Activated CD4-positive, alpha-beta T cell treated with anti-CD3 and anti-CD28 coated beads for 4 hours (primary cell): ENCODE data around the gene FTSJ3.
A peak's percentile ranks its signal among the peaks of the same experiment; 100 is the strongest.

Source experiments
- DNase-seq, 2 donors: peaks; one replicate each; pipeline ENCODE4 v3.0.0-alpha.2; 2020

FTSJ3 gene

DNA sequence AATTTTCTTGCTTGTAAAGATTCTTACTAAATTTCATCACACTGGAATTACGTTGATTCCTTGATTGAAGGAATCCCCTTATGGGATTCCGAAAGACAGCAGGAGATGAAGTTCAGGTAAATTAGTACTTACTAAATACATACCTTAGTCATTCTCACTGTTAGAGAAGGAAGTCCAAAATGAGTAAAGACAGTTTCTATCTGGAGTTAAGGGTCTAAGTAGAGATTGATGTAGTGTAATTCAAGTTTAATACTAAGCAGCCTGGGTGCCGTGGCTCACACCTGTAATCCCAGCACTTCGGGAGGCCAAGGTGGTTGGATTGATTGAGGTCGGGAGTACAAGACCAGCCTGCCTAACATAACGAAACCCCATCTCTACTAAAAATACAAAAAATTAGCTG lies 43.9 kb downstream of the FTSJ3 start:
- no peak for DNase-seq

DNA sequence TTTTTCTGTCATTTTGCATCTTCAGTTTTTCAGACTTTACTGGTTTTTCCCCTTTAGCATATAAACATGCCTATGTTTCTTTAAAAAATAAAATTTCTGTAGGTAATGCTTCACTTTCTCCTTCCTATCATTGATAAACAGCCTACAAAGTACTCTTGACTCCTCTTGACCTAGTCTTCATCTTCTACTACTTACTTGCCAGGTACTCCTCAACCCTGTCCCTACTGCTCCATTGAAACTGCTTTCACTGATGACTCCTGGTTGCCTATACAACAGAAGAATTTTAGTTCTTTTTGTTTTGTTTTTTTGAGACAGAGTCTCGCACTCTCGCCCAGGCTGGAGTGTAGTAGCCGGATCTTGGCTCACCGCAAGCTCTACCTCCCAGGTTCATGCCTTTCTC lies 46.5 kb downstream of the FTSJ3 start:
- DNase-seq = no peak

DNA sequence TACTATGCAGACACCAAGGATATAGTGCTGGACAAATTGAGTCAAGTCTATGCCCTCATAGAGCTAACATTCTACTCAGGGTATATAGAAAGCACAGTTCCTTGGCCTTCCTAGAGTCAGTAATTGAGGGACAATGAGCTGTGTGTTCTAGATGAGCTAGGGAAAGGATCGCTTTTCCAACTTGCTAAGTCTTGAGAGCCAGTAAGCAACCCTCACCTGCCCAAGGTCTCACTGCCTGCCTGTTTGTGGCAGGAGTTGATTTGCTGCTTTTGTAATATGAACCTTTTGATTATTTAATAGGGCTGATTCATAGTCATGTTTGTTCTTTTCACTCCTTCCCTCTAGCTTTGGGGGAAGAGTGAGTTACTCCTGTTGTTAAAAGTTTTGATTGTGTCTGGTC lies 47.0 kb downstream of the FTSJ3 start:
- no peak for DNase-seq

DNA sequence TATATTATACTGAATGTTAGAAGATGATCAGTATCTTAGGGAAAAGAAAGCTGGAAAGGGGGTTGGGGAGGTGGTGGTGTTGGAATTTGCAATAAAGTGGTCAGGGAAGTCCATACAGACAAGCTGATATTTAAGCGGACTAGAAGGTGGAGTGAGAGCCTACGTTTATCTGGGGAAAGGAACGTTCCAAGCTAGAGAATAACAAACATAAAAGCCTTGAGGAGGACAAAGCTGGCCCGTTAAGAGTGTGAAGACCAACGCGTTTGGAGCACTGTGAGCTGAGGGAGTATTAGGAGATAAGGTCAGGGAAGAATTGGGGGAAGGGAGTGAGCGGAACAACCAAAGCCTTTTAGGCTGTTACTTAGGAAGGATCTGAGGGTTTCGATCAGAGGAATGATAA lies 52.0 kb downstream of the FTSJ3 start:
- no peak for DNase-seq

DNA sequence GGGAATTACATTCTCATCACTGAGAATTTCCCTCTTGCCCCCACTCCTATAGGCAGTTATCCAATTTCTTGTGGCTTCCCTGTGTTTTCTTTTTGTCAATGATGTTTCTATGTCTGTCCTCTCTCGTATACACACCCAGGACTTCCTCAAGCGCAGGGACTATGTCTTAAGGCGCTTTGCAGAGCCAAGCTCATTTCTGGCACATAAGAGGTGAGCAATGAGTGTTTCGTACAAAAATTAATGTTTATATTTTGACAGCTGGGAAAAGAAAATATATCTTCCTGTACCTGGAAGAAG lies 52.5 kb downstream of the FTSJ3 start:
- no peak for DNase-seq

DNA sequence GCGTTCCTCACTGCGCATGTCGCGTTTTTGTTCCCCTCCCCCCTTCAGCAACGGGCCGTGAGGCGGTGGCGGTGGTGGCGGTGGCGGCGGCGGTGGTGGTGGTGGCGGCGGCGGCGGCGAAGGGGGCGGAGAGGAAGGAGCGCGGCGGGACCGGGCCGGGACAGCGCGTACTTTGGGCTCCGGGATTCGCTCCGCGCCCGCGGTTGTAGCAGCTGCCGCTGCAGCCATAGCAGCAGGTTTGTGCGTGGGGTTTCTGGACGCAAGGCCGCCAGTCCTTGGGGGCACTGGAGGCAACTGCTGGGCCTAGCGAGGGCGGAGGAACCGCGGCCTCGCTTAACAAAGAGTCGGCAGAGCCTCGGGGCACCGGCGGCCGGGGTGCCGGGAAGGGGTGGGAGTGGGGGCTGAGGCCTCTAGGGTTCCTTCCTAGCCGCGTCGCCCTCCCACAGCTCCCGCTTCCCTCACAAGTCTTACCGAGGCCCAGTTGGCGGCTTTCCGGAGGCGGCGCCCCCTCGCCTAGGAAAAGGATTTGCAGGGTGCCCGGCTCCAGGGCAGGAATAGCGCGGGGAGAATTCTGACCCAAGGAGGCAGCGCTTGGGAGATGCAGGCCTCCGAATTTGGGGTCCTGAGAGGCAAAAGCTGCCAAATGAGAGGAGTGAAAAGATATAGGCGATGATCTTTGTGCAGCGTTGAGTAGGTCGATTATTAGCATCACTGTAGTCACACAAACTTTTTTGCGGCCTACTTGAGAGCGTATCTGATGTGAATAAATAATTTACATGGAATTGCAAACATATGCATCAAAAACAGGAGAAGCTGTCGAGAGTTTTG lies 53.1 kb downstream of the FTSJ3 start, which contains the start of gene DDX42:
Gene DDX42 (plus strand): TSS at position 30 of the 828 bp plus-strand sequence. CDS start 12,880 bp downstream, outside the sequence.
- peak in 1 of 2 donors; percentile 91 for DNase-seq

DNA sequence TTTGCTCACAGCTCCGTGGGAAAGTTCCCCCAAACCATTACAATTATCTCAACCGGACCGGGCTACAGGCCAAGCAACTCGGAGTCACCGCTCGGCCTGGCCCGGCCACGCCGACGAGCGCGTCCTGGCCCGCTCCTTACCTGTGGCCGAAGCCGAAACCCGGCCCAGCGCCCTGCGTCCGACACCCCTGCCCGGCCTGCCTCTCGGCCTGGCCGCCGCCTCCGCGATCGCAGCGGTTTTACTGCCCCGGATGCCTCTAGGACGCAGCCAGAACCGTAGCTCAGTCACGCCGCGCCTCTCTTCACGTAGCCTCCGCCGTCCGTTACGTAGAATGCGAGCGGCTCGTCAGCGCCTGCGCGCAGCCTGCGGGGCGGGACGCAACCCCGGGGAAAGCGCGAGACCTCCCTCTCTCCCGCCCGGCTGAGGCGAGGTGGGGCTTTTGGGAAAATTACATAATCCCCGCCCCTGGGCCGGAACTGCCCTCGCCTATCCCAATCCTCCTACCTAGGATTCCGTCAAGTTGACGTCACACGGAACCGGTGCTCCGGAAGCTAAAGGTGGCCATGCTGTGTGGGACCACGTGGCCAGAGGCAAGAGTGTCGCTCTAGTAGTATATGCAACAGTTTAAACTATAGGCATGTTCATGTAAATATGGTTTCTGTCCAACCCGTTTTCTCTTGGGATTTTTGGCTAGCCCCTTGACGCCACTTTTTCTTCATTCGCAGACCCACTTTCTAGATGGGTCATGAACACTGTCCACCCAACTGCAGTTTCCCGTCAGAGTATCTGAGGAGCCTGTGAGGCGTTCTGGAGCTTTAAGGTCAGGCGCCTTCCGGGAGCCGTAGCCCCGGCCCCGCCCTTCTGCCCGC lies 54.0 kb downstream of the FTSJ3 start, which contains the start of gene CCDC47:
Gene CCDC47 (minus strand): TSS at position 326 of the 869 bp plus-strand sequence. CDS start 7,422 bp downstream, outside the sequence.
- peak; percentile 97 to 98 for DNase-seq

DNA sequence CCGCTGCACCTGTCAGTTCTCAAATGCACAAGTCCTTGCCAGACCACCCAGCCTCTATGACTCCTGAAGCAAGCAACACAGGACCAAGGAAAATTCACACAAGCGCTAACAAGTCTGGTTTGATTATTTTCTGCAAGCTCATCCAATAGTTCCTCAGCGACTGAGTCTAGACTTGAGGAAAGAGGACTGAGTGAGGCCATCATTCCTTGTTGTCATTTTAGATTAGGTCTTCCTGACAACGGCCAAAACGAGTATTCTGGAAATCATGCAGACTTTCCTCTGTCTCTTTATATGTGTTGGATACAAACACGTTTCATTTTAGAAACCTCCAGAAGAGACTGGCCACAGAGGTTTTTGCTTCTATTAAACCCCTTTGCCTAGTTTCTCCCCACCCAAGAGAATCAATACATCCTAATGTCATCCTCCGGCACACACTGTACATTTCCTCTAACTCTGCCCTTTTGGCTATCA lies 54.6 kb downstream of the FTSJ3 start:
- DNase-seq = no peak
